Suppressor macrophage (primary cell): ENCODE data around the gene MED13L.
"Not testable (repeated sequence)": the region's sequence is repeated elsewhere in the genome, so short reads cannot be mapped to it uniquely, and the experiment has no call there.

Source experiments
- DNase-seq, 4 experiments: peaks; one replicate each; pipeline ENCODE4 v3.0.0-alpha.2; 2020 to 2022

The MED13L gene

GRCh38 chr12:116150001-116150400, 127.5 kb downstream of the MED13L start:
- DNase-seq: no peak

- DNase-seq: no peak
Observed at GRCh38 chr12:116148844-116149243, 128.6 kb downstream of the MED13L start.

GRCh38 chr12:116146386-116146785, 131.1 kb downstream of the MED13L start:
- DNase-seq: no peak

GRCh38 chr12:116145451-116145850, 132.0 kb downstream of the MED13L start:
- no peak for DNase-seq

- no peak for DNase-seq
Observed at GRCh38 chr12:116144384-116144783, 133.1 kb downstream of the MED13L start.

- DNase-seq: peak in 2 of 4 experiments; percentile 34 to 38
Observed at GRCh38 chr12:116143909-116144308, 133.6 kb downstream of the MED13L start.

GRCh38 chr12:116142936-116143898, 134.3 kb downstream of the MED13L start:
- peak; percentile 42 to 77 (median 58) for DNase-seq

GRCh38 chr12:116141833-116142162, 135.7 kb downstream of the MED13L start:
- no peak for DNase-seq

- no peak for DNase-seq
Observed at GRCh38 chr12:116141110-116141832, 136.2 kb downstream of the MED13L start.

- no peak for DNase-seq
Observed at GRCh38 chr12:116140529-116140928, 137.0 kb downstream of the MED13L start.

- no peak for DNase-seq
Observed at GRCh38 chr12:116138781-116139180, 138.7 kb downstream of the MED13L start.

- DNase-seq: peak in 2 of 4 experiments; percentile 40 to 59
Observed at GRCh38 chr12:116138364-116138763, 139.1 kb downstream of the MED13L start.

GRCh38 chr12:116137318-116137717, 140.2 kb downstream of the MED13L start:
- no peak for DNase-seq

- peak in 1 of 4 experiments; percentile 26 for DNase-seq
Observed at GRCh38 chr12:116136340-116136739, 141.2 kb downstream of the MED13L start.

GRCh38 chr12:116135209-116135930, 142.1 kb downstream of the MED13L start:
- DNase-seq: peak in 2 of 4 experiments; percentile 22 to 31

GRCh38 chr12:116133636-116134214, 143.8 kb downstream of the MED13L start:
- DNase-seq: no peak

- DNase-seq: peak in 3 of 4 experiments; percentile 14 to 47 (median 31)
Observed at GRCh38 chr12:116133149-116133548, 144.3 kb downstream of the MED13L start.

GRCh38 chr12:116131987-116132386, 145.5 kb downstream of the MED13L start:
- DNase-seq: not testable (repeated sequence)

- no peak for DNase-seq
Observed at GRCh38 chr12:116131176-116131575, 146.3 kb downstream of the MED13L start.

GRCh38 chr12:116130431-116130830, 147.1 kb downstream of the MED13L start:
- DNase-seq: no peak

- no peak for DNase-seq
Observed at GRCh38 chr12:116128779-116129178, 148.7 kb downstream of the MED13L start.

- DNase-seq: no peak
Observed at GRCh38 chr12:116127859-116128258, 149.6 kb downstream of the MED13L start.

GRCh38 chr12:116126610-116127009, 150.9 kb downstream of the MED13L start:
- no peak for DNase-seq
